GM23248 (cell line): ENCODE results near the gene AKNA.

ENCODE experiments used
- EZH2 ChIP-seq: fragments of 200-600 bp; sonication (generic); IDR thresholded peaks from 2 replicates; pipeline ENCODE4 v1.6.1; 2018; ENCODE audit warnings: antibody characterized with exemption, mild to moderate bottlenecking; ENCODE audit not compliant: insufficient read depth, poor library complexity, severe bottlenecking
- EZH2phosphoT487 ChIP-seq: fragments of 200-600 bp; sonication (generic); IDR thresholded peaks from 2 replicates; pipeline ENCODE4 v1.6.1; 2018; ENCODE audit warnings: antibody characterized with exemption, moderate library complexity, mild to moderate bottlenecking, low read depth; ENCODE audit not compliant: insufficient read depth

DNA sequence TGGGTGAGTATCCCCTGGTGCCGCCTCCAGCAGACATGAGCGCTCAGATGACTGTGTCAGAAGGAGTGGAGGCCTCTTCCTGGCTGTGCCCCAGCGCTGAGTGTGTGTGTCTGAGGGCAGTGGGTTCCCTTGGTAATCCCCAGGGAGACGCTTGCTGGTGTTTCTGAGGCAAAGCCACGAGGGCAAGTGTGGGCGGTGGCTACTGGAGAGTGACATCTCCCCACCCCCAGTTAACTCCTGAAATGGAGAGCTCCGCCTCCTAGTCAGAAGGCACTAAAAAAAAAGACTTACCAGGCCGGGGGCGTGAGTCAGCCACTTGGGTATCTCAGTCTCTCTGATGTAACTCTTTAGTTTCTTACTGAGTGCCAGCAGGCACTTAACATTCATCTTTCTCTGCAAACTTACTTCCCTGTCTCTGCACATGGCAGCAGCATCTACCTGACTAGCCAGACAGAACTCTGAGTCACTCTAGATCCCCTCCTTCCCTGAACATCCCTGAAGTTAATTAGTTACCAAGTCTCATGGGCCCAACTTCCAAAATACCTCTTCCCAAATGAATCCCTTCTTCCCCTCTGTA is 38.8 kb downstream of the AKNA start:
- no peak for TF ChIP-seq EZH2phosphoT487
- TF ChIP-seq EZH2: no peak
